ENCODE measurements around the gene CTCFL.
A peak's percentile ranks its signal among the peaks of the same experiment; 100 is the strongest.

CTCFL gene

DNA sequence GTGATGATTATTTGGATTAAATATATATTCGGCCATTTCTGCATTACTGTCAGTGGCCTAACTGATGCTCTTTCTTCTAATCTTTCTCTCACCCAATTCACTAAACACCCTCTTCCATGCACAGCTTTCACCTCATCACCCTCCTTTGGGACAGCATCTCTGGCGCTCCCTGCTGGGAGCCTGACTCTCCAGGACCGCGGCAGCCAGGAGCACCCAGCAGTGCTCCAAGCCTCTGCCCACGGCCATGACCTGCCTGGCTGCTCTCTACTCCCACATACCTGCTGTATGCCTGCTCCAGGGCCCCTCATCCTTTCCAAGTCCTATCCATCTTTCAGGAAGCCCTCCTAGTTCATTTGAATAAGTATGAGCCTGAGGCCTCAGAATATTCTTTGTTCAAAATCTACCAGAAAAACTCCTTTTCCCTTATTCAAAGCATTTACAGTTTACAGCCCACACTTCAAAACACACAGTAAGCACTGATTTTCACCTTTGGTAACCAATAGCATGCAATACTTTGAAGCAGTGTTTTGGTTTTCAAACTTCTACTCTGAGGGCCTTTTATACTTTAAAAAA lies 15.2 kb downstream of the CTCFL start:
- Mint-ChIP-seq H3K9me3 (peaks cover 3% of the 10 kb centered on the region), H3K27me3 (ENCODE audit: low read depth, poor library complexity) (peaks cover 12% of the 10 kb centered on the region), H3K36me3 (ENCODE audit: low read depth) (no peaks in the 10 kb centered on the region), H3K4me1 (peaks cover 42% of the 10 kb centered on the region), H3K4me3 (no peak overlapping the region), H3K27ac (no peak overlapping the region)
- peak; percentile 48 for DNase-seq
- TF ChIP-seq, protein P1, sequence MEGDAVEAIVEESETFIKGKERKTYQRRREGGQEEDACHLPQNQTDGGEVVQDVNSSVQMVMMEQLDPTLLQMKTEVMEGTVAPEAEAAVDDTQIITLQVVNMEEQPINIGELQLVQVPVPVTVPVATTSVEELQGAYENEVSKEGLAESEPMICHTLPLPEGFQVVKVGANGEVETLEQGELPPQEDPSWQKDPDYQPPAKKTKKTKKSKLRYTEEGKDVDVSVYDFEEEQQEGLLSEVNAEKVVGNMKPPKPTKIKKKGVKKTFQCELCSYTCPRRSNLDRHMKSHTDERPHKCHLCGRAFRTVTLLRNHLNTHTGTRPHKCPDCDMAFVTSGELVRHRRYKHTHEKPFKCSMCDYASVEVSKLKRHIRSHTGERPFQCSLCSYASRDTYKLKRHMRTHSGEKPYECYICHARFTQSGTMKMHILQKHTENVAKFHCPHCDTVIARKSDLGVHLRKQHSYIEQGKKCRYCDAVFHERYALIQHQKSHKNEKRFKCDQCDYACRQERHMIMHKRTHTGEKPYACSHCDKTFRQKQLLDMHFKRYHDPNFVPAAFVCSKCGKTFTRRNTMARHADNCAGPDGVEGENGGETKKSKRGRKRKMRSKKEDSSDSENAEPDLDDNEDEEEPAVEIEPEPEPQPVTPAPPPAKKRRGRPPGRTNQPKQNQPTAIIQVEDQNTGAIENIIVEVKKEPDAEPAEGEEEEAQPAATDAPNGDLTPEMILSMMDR (IDR thresholded peaks at IDR 0.05): peak; percentile 27

- H3K36me3 Mint-ChIP-seq (ENCODE audit: low read depth): no peaks in the 10 kb centered on the region
These were observed 16.1 kb downstream of the CTCFL start for GRCh38 chr20:57508831-57509230.

DNA sequence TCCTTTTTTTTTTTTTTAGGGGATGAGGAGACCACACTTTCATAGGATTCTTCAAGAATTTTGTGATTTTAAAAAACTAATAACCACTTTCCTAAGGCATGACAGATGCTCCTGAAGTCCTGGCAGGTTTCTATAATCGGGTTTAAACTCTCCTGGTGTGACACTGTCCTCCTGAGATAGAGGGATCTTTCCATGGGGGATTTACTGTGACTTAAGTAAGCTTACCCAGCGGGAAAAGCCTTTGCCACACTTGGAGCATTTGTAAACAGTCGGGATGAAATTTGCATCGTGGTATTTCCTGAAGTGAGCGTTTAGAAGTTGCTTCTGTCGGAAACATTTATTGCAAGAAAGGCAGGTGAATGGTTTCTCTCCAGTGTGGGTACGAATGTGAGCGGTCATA lies 16.6 kb downstream of the CTCFL start:
- peaks cover 15% of the 10 kb centered on the region for H3K27me3 Mint-ChIP-seq (ENCODE audit: low read depth, poor library complexity)
- peaks cover 3% of the 10 kb centered on the region for H3K9me3 Mint-ChIP-seq
- H3K27ac Mint-ChIP-seq: no peak overlapping the region
- H3K36me3 Mint-ChIP-seq (ENCODE audit: low read depth): no peaks in the 10 kb centered on the region
- TF ChIP-seq, protein P1 (IDR thresholded peaks at IDR 0.05): no peak
- no peak for DNase-seq
- H3K4me3 Mint-ChIP-seq: no peak overlapping the region
- H3K4me1 Mint-ChIP-seq: peaks cover 39% of the 10 kb centered on the region

More at GRCh38 chr20:57508831-57509230, 16.1 kb downstream of the CTCFL start:
- TF ChIP-seq, protein P1 (IDR thresholded peaks at IDR 0.05): no peak
- Mint-ChIP-seq H3K27ac (no peak overlapping the region), H3K4me1 (peaks cover 37% of the 10 kb centered on the region), H3K4me3 (no peak overlapping the region), H3K9me3 (peaks cover 3% of the 10 kb centered on the region), H3K27me3 (ENCODE audit: low read depth, poor library complexity) (peaks cover 12% of the 10 kb centered on the region)
- DNase-seq: no peak

- Mint-ChIP-seq H3K36me3 (ENCODE audit: low read depth) (no peaks in the 10 kb centered on the region), H3K4me3 (no peak overlapping the region), H3K27me3 (ENCODE audit: low read depth, poor library complexity) (peaks cover 18% of the 10 kb centered on the region), H3K4me1 (peaks cover 47% of the 10 kb centered on the region), H3K9me3 (peaks cover 3% of the 10 kb centered on the region), H3K27ac (no peak overlapping the region)
- TF ChIP-seq, protein P1 (IDR thresholded peaks at IDR 0.05): no peak
- DNase-seq: no peak
These were observed 17.5 kb downstream of the CTCFL start for GRCh38 chr20:57507477-57507876.

- no peak for DNase-seq
- Mint-ChIP-seq H3K27me3 (ENCODE audit: low read depth, poor library complexity) (peaks cover 22% of the 10 kb centered on the region), H3K36me3 (ENCODE audit: low read depth) (no peaks in the 10 kb centered on the region), H3K27ac (no peak overlapping the region), H3K9me3 (peaks cover 3% of the 10 kb centered on the region), H3K4me3 (no peak overlapping the region), H3K4me1 (peaks cover 62% of the 10 kb centered on the region)
- TF ChIP-seq, protein P1 (IDR thresholded peaks at IDR 0.05): no peak
These were observed 19.0 kb downstream of the CTCFL start for GRCh38 chr20:57505979-57506378.

- H3K4me3 Mint-ChIP-seq: no peak overlapping the region
- peaks cover 3% of the 10 kb centered on the region for H3K9me3 Mint-ChIP-seq
- H3K36me3 Mint-ChIP-seq (ENCODE audit: low read depth): no peaks in the 10 kb centered on the region
- peaks cover 70% of the 10 kb centered on the region for H3K4me1 Mint-ChIP-seq
- TF ChIP-seq, protein P1 (IDR thresholded peaks at IDR 0.05): no peak
- no peak overlapping the region for H3K27ac Mint-ChIP-seq
- H3K27me3 Mint-ChIP-seq (ENCODE audit: low read depth, poor library complexity): peaks cover 22% of the 10 kb centered on the region
- DNase-seq: no peak
These were observed 20.5 kb downstream of the CTCFL start for GRCh38 chr20:57504411-57504810.

Measured in nephron progenitor cell (in vitro differentiated cells).